Adrenal gland (tissue), 5 donors: ENCODE data around the gene PTCRA.

Experiments
- POLR2A ChIP-seq, 2 donors: fragments of 450-650 bp; IDR thresholded peaks; one replicate each; pipeline ENCODE4 v1.6.1; 2017; ENCODE audit warnings: antibody characterized with exemption in 2 of 2, mild to moderate bottlenecking in 2 of 2, moderate library complexity in 1 of 2
- TF ChIP-seq, protein P1 (sequence below), 6 experiments: fragments of 450-650 bp in 4 of 6; fragments of 200-600 bp in 2 of 6; sonication (generic) in 1 of 6; IDR thresholded peaks; 1 replicate in 5 of 6; 2 replicates in 1 of 6; pipeline versions ENCODE4 v1.5.1 to v1.8.0; 2016 to 2021; ENCODE audit warnings: antibody characterized with exemption in 6 of 6, mild to moderate bottlenecking in 2 of 6, moderate library complexity in 1 of 6
- donor health status: DM: no; HTN: no; CAD: no.

DNA sequence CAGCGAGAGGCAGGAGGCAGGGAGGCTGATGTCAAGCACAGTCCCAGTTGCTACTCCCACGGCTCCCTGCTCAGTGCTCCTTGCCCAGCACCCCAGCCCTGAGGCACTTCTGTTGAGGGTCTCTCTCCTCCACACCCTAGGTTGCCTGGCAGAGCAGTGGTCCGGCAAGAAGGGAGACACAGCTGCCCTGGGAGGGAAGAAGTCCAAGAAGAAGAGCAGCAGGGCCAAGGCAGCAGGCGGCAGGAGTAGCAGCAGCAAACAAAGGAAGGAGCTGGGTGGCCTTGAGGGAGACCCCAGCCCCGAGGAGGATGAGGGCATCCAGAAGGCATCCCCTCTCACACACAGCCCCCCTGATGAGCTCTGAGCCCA lies 22.6 kb downstream of the PTCRA start:
- no peak for TF ChIP-seq POLR2A (IDR thresholded peaks at IDR 0.05)
- TF ChIP-seq, protein P1, sequence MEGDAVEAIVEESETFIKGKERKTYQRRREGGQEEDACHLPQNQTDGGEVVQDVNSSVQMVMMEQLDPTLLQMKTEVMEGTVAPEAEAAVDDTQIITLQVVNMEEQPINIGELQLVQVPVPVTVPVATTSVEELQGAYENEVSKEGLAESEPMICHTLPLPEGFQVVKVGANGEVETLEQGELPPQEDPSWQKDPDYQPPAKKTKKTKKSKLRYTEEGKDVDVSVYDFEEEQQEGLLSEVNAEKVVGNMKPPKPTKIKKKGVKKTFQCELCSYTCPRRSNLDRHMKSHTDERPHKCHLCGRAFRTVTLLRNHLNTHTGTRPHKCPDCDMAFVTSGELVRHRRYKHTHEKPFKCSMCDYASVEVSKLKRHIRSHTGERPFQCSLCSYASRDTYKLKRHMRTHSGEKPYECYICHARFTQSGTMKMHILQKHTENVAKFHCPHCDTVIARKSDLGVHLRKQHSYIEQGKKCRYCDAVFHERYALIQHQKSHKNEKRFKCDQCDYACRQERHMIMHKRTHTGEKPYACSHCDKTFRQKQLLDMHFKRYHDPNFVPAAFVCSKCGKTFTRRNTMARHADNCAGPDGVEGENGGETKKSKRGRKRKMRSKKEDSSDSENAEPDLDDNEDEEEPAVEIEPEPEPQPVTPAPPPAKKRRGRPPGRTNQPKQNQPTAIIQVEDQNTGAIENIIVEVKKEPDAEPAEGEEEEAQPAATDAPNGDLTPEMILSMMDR (IDR thresholded peaks at IDR 0.05) = no peak
